ENCODE measurements around the gene PAX8.

DNA sequence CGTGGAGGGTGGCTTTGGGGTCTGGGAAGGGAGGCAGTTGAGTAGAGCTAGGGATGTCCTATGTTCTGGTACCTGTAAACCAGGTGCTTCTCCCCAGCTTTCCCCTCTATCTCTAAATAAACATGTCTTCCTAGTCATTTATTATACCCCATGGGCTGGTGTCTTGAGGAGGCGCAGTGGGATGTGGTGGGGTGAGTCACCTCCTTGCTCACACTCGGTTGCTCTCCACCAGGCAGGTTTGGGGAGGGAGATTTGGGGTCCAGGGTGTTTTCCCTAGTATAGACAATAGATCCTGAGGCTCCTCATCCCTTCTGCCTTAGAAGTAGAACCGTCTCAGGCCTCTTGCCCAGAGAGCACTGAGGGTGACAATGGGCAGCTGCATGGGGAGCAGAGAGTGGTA, 99.8 kb downstream of the PAX8 start:
- TF ChIP-seq EZH2 (IDR thresholded peaks at IDR 0.05; ENCODE audit: borderline replicate concordance, low read length): no peak
- TF ChIP-seq CTCF (conservative IDR thresholded peaks at IDR 0.05 in 1 of 2, IDR thresholded peaks at IDR 0.05 in 1 of 2; ENCODE audit: extremely low read depth in 1 of 2, insufficient read depth in 1 of 2, low read depth in 1 of 2, low read length in 2 of 2): no peak
